Endothelial cell of hepatic sinusoid (primary cell): Measurements from ENCODE around the gene ILK.

Experiments
- in situ Hi-C: cut with HindIII; loops from 2 replicates; pipeline ENCODE4 v1.10.0; 2017; ENCODE audit warnings: low sequenced_read_pairs

Gene ILK

DNA sequence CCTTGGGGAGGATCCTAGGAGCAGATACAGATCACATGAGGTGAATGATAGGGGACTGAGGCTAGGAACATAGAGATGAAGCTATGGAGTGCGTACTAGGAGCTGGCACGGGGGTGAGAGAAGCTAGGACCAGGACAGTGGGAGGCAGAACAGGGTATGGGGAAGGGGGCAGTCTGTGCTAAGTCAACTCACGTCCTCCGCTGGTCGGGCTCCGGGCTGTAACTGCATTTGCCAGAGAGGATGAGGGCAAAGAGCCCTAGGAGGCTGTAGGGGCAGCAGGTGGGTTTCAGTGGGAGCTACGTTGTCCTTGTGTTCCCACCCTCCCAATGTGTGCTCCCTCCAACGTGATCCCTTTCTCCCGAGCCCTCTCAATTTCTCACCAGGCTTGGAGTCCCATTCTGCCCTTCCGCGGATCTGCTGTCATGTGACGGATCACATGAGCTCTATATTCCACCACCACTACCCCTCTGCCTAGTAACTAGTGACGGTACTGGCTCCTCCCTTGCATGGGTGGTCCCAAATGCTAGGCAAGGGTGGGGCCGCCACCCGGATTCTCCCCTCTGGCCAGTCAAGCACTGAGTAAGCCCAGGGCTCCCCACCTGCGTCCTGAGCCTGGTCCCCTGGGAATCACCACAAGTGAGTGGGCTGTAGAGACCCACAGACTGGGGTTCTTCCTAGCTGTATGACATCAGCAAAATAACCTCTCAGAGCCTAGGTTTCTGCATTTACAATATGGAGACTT is 15.6 kb downstream of the ILK start, which contains the start of gene TPP1:
TPP1 (minus strand) TSS at position 419 of the 742 bp plus-strand sequence; CDS start at position 397, 22 bp downstream.
- in situ Hi-C loops: loop anchor here (5.0 kb wide), 1 partner anchor 33 kb away; no protein-coding TSS in a partner anchor

GRCh38 chr11:6620636-6621035 is 17.1 kb downstream of the ILK start:
- in situ Hi-C loops: no loop called here

DNA sequence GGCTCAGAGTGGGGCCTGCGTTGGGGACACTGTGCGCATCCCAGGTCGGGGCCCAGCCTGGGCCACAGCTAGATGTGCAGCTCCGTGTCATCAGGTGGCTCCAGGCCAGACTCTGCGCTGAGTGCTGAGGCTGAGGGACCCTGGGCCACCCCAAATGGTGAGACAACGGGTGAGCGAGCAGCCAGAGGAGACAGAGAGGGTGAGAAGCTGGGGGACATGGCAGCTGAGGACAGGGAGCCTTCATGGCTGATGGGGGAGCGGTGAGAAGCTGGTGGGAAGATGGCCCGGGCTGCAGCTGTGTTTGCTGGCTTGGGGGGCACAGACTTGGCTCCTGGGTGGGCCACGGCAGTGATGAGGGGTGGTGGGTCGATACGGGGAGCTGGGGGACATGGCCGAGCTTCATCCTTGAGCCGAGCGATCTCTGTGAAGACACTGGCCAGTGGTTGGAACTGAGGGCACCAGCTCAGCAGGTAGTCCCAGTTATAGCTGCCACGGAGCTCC is 18.2 kb downstream of the ILK start:
- in situ Hi-C loops: no loop called here

GRCh38 chr11:6622261-6623171 is 18.9 kb downstream of the ILK start:
- in situ Hi-C loops: no loop called here

DNA sequence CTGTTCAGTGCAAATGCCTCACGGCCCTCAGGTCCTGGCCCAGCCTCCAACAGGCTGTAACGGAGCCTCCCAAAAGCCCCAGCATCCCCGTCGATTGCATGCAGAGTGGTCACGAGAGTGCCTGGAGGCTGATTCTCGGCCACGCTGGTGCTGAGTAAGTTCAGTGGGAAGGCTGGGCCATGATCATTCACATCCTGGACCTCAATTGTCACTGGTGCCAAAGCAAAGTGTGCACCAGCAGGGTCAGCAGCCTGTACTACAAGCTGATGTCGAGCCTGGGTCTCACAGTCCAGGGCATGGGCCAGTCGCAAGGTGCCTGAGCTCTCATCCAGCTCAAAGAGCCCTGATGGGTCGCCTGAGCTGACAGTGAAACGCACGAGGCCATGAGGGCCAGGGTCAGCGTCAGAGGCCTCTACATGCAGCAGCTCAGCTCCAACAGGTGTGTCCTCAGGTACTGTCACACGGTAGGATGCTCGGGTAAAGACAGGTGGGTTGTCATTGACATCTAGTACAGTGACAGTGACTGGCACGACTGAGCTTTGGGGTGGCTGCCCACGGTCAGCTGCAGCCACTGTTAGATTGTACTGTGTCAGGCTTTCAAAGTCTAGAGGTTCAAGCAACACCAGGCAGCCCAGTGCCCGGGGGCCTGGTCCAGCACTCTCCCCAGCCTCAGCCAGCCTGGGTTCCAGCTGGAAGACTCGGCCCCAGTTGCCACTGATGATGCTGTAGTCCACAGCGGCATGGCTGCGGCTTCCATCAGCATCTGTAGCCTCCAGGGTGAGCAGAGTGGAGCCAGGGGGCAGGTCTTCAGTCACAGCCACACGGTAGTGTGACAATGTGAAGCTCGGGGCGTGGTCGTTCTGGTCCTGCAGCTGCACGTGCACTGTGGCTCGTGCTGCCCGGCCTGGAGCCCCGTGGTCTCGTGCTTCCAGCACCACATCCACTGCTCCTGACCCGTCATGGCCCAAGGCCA is 20.1 kb downstream of the ILK start:
- in situ Hi-C loops: no loop called here

GRCh38 chr11:6625156-6625831 is 21.7 kb downstream of the ILK start:
- in situ Hi-C loops: no loop called here

DNA sequence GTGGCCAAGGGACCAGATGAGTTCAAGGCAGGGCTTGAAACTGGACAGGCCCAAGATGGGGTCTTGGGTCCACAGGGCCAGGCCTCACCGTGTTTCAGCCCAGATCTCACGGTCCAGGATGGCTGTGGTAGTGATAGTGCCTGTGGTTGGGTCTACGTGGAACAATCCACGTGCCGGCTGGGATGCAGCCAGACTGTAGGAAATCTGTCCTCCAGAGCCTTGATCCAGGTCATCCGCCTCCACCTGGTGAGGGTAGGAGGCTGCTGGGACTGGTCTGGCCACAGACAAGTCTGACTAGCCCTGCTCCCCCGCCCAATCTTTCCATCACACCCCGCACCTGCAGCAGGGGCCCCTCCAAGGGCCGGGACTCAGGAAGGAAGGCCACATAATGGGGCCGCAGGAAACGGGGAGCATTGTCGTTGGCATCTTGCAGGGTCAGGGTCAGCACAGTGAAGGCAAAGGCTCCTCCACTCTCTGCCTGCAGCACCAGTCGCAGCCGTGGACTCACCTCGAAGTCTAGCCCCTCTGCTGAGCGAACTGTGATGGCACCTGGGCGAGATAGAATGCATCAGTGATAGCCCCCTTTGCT is 22.4 kb downstream of the ILK start:
- in situ Hi-C loops: no loop called here

DNA sequence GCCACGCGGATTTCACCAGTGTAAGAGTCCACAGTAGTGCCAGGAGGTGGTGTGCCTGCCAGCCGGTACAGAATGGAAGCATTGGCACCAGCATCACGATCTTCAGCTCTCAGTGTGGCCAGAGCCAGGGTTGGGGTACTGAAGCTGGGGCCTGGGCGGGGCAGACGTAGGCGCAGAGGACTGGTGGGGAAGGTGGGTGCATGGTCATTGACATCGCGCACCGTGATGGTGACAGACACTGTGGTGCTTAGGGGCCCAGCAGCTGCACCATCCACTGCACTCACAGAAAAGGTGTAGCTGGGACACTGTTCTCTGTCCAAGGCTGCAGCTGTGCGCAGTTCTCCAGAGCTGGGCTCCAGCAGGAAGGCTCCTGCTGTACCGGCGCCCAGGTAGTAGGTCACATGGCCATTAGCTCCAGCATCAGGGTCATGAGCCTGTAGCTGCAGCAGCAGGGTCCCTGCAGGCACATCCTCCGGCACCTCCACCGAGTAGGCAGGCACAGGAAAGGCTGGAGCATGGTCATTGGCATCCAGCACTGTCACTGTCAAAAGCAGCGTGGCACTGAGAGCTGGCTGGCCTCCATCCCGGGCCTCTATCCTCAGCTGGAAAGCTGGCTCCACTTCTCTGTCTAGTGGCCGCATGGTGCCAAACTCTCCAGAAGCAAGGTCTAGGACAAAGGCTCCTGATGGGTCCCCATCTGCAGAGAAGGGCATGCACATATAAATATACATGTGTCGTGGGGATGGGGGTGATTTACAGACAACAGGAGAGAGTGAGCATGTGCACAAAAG is 23.6 kb downstream of the ILK start:
- in situ Hi-C loops: no loop called here

DNA sequence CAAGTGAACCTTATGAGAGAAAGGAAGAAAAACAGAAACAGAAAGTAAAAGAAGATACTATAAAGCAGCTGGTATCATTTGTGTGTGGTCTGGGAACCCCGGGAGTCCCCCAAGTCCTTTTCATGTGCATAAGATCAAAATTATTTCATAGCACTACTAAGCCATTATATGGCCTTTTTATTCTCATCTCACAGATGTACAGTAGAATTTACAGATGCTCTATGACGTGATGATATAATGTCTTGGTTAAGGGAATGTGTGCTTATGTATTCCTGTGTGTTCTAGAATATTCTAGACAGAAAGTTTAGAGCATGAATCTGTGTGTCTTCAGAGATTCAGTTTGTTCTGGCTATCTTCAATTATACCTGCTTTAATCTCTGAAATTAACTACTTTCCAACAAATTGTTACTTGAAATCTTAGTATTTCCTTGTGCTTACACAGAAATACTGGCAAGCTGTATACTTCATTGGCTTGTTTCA is 24.2 kb downstream of the ILK start:
- in situ Hi-C loops: no loop called here

GRCh38 chr11:6628526-6628925 is 25.0 kb downstream of the ILK start:
- in situ Hi-C loops: no loop called here

DNA sequence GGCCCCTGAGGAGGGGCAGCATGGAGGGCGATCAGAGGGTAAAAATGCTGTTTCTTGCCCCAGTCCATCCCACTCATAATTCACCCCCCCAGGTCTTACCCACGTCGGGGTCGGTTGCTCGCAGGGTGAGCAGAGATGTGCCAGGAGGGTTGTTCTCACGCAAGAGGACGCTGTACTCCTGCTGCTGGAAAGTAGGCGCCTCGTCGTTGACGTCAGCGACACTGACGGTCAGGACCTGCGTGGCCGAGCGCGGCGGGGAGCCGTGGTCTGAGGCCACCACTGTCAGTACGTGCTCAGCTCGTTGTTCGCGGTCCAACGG is 26.0 kb downstream of the ILK start:
- in situ Hi-C loops: no loop called here

DNA sequence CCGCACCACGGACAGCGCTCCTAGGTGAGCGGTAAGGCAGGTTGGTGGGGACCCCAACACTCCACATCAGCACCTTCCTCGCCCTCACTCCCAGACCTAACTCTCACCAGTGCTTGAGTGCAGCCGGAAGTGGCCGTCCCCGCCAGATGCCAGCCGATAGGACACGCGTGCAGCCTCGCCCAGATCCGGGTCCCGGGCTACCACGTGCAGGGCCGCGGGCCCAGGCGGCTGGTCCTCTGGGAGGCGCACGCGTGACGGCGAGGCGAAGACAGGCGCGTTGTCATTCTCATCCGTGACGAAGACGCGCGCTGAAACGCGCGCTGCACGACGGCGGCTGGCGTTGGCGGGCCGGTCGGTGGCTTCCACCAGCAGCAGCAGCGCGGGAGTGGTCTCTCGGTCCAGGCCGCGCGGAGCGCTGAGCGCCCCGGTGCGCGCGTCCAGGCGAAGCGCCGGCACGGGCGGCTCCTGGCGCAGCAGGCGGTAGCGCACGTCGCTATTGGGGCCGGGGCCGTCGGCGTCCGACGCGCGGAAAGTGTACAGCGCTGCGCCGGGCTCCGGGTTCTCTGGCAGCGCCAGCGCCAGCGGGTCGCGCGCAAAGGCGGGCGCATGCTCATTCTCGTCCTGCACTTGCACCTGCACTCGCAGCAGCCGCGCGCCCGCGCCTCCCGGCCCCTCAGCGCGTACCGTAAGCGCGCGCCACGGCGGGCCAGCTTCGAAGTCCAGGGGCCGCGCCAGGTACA is 26.5 kb downstream of the ILK start:
- in situ Hi-C loops: no loop called here

- in situ Hi-C loops: no loop called here
Observed at GRCh38 chr11:6630632-6631291, 27.2 kb downstream of the ILK start.

DNA sequence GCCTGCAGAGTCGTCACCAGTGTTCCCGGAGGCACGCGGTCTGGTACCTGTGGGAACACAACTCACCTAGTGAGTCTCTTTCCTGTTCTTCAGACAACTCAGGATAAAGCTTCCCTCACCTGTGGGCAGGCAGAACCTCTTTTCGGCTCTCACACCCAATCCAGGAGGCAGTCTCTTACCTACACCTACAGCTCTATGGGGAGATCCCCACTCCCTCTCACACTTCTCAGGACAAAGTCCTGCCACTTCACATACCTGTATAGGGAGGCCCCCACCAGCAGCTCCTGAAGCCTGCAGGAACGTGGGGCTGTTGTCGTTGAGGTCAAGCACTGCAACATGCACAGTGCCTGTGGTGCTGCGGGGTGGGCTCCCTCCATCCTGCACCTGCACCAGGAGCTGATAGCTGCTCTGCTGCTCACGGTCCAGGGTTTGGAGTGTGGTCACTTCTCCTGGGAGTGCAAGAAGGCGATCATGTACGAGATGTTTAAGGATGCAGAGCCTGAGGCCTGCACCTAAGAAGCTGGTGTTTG is 27.9 kb downstream of the ILK start:
- in situ Hi-C loops: no loop called here

- in situ Hi-C loops: no loop called here
Observed at GRCh38 chr11:6632116-6633073, 28.8 kb downstream of the ILK start.
